Inflammatory macrophage treated with lipopolysaccharide for 4 hours (primary cell): ENCODE data around the gene TRAPPC10.
A peak's percentile ranks its signal among the peaks of the same experiment; 100 is the strongest.

Experiments
- DNase-seq: peaks from one replicate; pipeline ENCODE4 v3.0.0-alpha.2; 2020

Gene TRAPPC10

DNA sequence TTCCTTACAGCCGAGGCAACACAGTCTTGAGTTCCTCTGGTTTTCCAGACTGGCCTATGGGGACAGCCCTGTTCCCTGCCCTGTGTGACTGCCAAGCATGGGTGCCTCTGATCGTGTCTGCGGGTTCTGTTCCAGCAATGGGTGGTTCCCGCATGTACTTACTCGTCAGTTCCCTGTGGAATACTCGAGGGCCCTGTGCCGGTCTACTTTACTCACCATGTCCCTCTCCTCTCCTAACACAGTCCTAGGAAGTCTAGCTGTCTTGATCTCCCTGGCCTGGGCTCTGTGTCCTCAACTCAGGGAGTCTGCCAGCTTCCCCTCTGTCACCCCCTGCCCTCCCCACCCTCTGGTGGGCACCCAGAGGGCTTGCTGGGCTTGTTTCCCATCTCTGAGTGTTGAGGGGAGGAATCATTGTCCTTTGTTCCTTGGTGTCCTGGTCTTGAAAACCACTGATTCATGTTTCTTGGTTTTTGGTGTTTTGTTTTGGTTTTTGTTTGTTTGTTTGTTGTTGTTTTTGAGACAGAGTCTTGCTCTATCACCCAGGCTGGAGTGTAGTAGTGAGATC, 36.0 kb downstream of the TRAPPC10 start:
- no peak for DNase-seq

DNA sequence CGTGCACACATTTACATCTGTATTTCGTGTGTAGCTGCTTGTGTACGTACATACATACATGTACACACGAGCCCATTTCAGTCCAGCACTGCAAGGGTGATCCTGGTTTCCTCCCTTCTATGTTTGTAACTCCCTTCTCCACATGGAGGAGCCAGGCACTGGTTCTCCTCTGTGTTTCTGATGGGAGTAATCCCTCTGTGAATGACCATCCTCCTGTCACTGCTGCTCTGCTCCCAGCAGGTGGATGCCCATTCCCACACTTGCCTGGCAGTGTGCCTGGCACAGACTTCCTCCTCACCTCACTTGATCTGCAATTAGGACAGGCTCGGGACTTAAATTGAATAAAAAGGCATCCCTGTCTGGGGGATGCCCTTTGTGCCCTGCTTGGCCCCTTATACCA, 37.1 kb downstream of the TRAPPC10 start:
- DNase-seq = no peak

DNA sequence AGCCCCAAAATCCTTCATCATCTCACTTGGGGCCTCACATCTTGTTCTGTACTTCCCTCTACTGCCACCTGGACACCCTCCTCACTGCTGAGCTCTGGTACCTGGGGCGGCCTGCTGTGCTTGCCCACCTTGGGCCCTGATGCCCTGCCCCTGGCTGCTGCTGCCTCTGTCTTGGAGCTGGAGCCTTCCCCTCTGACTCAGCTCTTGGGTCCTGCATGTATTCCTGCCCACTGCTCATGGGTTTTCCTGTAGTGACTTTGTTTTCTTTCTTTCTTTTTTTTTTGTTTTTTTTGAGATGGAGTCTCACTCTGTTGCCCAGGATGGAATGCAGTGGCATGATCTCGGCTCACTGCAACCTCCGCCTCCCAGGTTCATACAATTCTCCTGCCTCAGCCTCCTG, 37.5 kb downstream of the TRAPPC10 start:
- DNase-seq = no peak

DNA sequence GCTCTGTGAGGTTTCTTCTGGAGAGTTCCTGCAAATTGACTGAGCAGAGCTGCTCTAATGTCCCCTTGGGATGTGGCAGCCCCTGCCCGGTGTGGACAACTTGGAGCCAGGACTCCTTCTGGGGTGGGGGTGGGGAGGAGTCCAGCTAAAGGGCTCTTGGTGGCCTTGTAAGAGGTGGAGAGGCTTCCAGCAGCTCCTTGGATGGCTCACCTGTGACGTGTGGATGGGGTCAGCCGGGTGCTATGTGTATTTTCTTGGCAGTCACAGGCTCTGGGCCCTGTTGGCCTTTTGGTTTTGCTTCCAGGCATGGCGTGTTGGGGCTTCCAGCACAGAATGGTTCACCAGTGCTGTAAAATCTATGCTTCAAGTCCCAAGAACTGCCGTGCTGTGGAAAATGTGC, 38.2 kb downstream of the TRAPPC10 start:
- no peak for DNase-seq

DNA sequence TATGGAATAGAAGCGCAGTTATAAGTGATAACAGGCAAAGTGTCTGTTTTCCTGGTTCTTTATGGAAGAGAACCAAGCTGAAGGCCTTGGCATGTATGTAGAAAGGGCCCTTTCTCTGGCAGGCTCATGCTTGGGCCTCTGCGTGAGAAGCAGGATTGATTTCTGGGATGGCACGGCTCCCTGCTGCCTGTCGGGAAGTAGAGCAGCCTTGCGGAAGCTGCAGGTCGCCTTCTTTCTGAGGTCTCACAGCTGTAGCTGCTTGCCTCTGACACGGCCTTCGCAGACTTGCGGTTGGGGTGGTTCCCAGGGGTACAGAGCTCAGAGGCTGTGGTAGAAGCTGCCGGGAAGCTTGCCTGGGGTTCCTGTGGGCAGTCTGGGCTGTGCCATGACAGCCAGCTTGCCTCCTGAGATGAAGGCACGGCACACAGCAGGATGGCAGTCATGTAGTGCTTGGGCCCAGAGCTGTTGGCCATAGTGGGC, 39.4 kb downstream of the TRAPPC10 start:
- no peak for DNase-seq

DNA sequence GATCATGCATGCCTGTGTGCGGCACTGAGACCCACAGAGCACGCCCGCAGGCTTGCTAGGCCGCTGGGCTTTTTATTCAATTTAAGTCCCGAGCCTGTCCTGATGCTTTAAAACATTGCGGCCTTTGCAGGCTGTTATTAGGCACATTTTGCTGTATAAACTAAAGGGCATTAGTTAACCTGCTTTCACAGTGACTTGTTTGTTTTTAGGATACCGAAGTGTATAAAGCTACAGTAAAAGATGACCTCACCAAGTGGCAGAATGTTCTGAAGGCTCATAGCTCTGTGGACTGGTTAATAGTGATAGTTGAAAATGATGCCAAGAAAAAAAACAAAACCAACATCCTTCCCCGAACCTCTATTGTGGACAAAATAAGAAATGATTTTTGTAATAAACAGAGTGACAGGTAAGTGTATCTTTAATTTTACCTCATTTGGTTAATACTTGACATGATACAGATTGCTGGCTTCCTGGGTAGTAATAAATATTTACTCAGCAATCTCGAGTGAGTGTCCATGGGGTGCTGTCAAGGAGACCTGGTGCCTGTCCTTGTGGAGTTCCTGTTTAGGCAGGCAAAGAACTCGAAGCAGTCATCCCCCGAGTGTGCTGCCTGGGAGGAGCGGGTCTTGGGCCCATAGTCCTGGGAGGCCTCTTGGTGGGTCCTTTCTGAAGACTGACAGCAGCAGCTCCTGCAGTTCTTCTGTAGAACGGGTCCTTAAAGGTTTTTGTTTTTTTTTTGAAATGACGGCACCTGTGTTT, 40.1 kb downstream of the TRAPPC10 start:
- no peak for DNase-seq

DNA sequence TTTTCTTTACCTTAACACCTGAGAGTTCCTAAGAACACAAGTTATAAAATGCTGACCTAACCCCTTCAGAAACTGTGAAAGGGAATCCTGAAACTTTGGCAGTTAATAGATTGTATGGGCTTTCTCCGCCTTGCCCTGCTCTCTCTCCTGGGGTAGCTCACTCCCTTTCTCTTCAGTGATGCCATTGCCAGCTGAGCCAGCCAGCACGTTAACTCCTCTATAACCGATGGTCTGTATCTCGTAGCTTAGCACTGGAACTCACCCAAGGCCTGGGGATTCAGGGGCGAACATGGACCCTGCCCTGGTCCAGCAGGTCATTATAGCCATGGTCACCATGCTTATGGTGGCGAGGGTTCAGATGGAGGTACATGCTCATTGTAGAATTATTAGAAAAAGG, 40.7 kb downstream of the TRAPPC10 start:
- no peak for DNase-seq

DNA sequence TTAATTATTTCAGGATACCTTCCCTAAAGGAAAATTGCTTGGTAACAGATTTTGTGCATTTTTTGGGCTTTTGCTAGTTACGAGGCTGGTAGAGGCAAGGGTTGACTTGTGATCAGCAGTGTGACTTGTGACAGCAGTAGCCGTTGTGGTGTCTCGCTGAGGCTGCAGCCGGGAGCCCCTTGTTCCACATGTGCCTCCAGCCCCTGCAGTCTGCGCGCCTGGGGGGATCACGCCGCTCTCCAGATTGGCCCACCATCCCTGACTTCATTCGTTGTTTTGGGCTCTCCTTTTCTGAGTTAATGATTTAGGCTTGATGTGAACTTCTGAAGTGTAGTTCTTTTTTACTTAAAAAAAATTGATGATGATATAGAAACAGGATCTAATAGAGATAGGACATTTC, 41.5 kb downstream of the TRAPPC10 start:
- DNase-seq = no peak

DNA sequence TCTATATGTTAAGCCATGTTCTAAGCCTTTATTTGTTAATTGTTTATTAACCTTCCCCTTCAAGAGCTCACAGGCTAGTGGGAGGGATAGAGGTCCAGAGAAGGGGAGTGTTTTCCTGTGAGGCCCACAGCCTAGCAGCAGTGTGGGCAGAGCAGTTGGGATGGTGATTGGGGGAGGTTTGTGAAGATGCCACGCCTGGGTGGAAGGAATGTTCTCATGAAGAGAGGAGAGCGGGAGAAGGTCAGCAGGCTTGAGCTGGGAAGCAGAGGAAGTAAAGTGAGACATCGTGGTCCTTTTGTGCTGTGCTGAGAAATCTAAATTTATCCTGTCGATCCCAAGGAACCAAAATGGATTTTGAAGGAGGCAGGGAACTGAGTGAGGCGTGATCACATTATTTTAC, 42.6 kb downstream of the TRAPPC10 start:
- no peak for DNase-seq

DNA sequence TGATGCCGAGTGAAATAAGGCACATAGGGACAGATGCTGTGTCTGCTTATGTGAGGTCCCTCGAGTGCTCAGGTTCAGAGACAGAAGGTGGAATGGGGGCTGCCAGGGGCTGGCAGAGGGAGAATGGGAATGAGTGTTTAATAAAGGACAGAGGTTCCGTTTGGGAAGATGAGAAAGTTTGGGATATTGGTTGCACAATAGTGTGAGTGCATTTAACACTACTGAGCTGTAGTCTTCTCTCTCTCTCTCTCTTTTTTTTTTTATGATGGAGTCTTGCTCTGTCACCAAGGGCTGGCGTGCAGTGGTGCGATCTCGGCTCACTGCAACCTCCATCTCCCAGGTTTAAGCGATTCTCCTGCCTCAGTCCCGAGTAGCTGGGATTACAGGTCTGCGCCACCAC, 44.9 kb downstream of the TRAPPC10 start:
- no peak for DNase-seq

DNA sequence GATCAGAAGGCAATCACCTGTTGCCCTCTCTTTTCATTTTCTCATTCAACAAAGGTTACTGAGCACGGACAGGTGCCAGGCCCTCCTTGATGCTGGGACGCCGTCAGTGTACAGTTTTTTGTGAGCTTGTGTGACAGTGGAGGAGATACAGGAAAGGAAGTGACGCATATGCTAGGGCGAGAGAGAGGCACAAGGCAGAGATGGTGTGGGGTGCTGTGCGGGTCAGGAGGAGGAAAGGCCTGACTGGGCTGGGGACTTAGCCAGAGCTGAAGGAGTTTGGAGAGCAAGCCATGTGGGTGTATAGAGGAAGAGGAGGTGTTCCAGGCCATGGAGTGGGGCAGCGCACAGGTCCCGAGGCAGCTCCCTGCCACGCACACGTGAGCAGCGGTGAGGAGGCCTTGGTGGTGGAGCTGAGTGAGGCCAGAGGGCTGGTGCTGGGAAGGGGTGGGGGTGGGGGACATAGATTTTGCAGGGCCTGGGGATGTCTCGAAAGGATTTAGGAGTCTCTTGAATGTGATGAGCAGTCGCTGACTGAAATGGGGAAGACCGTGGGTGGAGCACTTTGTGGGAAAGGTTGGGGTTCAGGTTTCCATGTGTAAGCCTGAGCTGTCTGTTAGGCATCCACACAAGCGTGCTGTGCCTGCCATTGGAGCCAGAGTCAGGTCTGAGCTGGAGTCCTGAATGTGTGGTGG, 46.0 kb downstream of the TRAPPC10 start:
- no peak for DNase-seq

DNA sequence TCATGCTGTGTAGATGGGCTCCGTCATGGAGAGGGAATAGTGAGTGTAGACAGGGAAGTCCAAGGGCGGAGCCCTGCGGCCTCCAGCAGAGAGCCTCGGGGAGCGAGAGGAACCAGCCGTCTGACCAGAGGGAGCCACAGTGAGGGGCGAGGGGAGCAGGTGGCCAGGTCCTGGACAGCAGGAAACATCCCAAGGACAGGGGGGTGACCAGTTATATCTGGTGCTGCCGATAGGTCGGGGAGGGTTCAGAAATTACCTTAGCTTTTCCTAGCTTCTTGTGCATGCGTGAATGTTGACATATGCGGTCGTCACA, 46.5 kb downstream of the TRAPPC10 start:
- no peak for DNase-seq

DNA sequence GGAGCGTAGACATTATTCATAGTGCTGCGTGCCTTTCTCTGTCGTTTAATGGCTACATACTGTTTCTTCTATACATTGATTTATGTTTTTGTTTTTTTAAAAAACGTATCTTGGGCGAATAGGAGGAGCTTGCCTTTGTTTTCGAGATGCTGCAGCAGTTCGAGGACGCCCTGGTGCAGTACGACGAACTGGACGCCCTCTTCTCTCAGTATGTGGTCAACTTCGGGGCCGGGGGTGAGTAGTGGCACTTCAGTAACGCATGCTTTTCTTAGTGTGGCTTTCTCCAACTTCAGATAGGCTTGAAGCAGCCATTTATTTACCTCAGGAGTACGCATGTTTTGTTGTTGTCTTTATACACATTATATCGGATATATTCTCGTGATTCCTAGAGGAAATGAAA, 46.9 kb downstream of the TRAPPC10 start:
- no peak for DNase-seq

DNA sequence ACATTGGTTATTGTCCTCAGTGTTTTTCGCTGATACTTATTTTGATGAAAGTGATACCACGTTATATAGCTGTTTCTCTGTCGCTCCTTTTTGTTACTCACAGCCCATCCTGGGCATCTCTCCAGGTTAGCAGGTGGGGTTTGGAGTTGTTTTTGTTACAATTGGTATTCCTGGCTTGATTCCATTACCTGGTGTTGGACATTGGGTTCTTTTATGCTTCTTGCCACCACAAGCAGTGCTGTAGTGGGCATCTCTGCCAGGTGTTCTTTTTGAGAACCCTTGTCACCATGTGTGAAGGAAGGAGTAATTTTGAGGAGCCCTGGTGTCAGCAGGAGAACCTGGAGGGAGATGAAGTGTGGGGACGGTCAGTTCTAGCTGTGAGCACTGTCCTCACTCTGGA, 47.6 kb downstream of the TRAPPC10 start:
- no peak for DNase-seq

DNA sequence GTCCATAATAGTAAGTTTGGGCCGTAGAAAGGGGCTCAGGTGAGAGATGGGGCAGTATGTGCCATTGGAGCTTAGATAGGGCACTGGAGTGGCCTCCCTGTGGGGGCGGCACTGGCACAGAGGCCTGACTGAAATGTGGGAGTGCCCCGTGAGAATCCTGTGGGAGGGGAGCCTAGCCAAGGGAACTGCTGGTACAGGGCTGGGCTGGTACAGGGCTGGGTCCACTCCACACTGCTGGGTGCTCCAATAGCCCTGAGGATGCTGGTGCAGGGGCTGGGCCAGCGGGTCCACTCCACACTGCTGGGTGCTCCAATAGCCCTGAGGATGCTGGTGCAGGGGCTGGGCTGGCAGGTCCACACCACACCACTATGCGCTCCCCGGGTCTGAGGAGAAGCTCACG, 50.3 kb downstream of the TRAPPC10 start:
- DNase-seq = no peak

DNA sequence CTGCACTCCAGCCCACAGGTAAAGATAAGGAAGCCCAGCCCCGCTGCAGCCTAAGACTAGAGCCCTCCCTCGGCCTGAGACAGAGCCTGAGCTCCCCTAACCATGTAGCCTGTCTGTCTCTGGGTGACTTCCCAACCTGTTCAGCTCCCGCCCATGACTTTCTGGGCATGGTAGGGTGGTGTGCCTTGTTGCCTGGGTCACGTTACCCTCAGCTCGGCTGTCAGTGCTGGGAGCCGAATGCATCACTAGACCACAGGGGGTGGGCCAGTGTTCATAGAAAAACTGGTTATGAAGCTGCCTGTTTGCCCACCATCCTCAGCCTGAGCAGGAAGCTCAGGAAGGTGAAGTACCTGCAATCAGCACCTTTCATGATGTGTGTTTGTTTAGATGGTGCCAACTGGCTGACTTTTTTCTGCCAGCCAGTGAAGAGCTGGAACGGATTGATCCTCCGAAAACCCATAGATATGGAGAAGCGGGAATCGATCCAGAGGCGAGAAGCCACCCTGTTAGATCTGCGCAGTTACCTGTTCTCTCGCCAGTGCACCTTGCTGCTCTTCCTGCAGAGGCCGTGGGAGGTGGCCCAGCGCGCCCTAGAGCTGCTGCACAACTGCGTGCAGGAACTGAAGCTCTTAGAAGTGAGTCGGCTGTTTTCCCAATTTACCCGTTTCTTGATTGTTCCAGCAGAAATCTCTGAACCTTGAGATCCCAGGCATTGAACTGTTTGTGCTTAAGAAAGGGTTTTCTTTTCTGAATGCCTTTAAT, 51.2 kb downstream of the TRAPPC10 start:
- no peak for DNase-seq

DNA sequence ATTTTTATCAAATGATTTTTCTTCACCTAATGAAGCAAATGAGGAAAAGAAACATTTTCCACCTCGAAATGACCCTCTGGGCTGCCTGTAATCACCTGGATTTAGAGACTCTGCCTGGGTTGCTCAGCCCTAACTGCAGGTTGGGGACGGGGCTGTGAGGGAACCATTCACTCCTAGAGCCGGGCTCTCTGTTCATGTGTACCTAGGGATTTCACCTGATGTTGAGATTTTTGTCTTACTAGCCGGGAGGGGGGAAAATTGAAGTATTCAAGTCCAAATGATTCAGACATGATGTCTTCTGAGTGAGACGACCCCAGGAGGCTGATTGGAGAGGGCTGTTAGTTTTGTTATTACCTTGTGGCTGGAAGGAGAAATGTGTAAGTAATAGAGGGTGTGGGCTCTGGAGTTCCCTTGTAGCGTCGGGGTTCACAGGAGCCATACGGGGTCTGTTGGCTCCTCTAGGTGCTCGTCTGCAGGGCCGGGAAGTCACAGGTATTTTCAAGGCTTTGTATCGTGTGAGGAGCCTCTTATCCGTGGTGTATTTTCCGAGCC, 52.8 kb downstream of the TRAPPC10 start:
- DNase-seq = no peak

DNA sequence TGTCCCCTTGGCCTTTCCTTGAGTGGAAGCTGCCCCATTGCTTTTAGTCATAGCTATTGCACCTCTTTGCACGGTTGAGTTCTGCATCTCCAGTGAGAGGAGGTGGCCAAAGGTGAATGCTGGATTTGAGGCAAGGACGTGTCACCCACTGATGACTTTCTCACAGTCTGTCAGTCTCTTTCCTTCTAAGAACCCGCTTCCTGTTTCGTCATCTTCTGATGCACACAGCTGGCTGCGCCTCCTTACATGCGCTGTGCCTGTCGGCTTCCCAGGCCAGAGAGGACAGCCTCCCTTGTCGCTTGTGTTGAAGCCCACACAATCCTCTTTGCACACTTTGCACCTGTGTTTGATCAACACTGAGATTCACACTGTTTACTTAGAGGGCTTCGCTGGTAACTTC, 53.3 kb downstream of the TRAPPC10 start:
- peak; percentile 75 for DNase-seq

DNA sequence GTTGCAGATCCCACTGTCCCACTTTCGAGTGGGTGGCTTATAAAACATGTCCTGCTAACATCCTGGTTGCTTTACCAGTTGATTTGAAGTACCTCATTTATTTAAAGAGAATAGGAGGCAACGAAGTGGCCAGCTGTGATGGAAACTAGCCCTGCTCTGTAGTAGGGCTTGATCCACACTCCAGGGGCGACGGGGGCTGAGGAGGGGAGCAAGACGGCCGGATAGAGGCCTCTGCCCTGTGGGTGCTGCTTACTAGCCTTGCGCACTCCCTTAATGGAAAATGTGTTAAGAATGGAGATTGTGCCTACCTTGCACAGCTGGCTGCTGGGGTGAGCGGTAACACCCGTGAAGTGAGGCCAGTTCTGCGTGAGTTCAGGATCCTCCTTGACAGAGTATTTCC, 54.0 kb downstream of the TRAPPC10 start:
- DNase-seq = no peak

DNA sequence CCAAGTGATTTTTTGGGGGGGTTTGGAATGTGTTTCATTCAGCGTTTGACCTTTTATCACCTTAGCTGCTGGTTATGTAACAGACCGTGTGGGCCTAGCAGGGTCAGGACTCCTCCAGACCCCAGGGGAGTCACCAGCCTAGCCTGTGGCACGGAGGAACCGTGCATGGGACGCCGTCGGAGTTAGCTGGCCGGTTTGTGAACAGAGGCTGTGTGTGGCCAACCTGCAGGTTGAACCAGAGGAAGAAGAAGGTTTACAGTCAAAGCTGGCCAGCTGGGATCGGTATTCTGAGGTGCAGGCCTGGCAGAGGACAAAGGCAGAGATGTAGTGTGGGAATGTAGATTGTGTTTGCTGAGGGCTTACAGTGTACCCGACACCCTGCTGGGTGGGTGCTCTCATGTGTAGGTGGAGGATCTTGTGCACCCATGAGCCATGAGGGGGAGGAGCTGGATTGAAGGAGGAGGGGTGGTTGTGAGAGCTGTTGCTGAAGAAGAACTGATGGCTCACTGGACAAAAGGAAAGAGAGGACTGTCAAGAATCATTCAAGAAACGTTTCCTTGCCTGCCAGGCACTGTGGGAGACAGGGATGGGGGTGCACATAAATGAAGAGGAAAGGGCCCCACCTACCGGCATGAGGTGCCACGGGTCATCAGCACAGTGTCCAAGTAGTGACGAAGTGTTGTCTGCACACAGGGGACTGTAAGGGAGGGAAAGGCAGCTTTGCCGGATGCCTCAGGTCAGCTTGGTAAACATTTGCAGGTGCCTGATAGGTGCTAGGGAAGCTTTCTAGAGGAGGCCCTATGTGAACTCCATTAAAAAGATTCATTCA, 55.1 kb downstream of the TRAPPC10 start:
- no peak for DNase-seq

DNA sequence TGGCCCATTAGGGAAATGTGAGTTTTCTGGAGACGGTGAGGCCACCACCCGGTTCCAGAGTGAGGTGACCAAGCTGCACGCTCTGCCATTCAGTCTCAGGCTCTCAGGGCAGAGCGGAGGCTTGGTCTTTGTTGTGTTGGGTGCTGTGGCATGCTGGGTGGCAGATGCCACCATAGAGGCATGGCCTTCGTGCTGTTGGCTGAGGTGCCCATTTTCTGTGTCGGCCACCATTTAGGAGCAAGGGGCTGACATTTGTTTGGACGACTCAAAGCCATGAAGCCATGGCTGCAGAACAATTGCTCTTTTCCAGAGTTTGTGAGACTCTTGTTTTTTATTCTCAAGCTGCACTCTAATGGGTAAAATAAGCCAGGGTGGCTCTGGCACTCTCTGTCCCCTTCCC, 58.3 kb downstream of the TRAPPC10 start:
- no peak for DNase-seq

DNA sequence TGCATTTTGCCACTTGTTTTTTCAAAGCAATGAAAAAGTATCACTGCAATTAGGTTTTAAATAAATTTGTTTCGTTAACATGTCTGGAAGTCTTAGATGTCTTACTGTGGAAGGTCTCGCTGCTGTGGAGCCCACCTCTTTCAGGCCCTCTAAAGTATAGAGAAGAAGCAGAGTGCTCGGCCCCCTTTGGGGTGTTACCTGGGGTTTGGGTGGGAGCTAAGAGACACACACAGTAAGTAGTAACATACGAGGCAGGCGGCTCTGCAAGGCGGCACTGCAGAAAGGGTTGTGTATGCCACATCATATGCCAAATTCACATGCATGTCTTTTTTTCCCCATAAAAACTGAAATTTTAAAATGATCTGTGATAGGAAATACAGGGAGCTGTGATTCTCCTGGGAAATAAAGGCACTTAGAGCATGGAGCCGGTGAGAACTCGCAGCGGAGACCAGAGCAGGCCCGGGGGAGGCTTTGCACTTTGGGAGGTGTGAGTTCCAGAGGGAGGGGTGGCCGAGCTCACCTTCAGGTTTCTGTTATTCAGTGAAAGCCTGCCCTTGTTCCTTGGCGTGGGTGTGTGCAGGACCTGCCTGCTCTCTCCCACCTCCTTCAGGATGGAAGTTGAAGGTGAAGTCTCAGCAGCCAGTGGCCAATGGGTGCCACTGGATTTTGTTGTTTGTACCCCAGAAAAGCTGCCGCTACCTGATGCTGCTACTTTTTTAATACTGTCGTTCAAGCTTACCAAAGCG, 59.4 kb downstream of the TRAPPC10 start:
- DNase-seq = no peak
